Posterior vena cava (tissue), 2 donors: Measurements from ENCODE around the gene NT5C1A. TPM values are rescaled to one million over a fixed set of nuclear protein-coding genes. Genes with fewer than 3 reads are reported as not detected.

ENCODE experiments used
- DNase-seq: peaks from one replicate; pipeline ENCODE4 v3.0.0-alpha.2; 2020; ENCODE audit warnings: low spot score
- intact Hi-C, 2 donors: fragments of 100-400 bp; cut with DNase I; formaldehyde crosslinking; loops; one replicate each; pipeline versions ENCODE4 v1.14.1 to v1.14.2; 2022 to 2023
- total RNA-seq, 2 donors: library from RNA; stranded (reverse); fragmentation: NEBNext Ultra II Directional; extraction: Animal tissue kit (Norgen Biotek cat#: 25700); gene quantifications; one replicate each; pipeline ENCODE4 v1.2.1, GENCODE V29; 2021
- donor health status: DM: yes; HTN: yes; CAD: no.
- donor health status: DM: yes; HTN: yes; CAD: no.

The NT5C1A gene
- total RNA-seq, 2 donors from 2014 or later = 0.71 to 1.1 TPM

GRCh38 chr1:39691383-39692151 is 19.7 kb upstream of the NT5C1A start, which contains the start of gene HPCAL4:
Gene HPCAL4, minus strand, starts transcription at chr1:39691433. Its CDS starts 6,830 bp downstream, at chr1:39684603.
- intact Hi-C loops = no loop called here
- DNase-seq = peak; percentile 94

GRCh38 chr1:39690794-39691382 is 19.0 kb upstream of the NT5C1A start:
- no peak for DNase-seq
- intact Hi-C loops = no loop called here

GRCh38 chr1:39690225-39690624 is 18.3 kb upstream of the NT5C1A start:
- peak; percentile 34 for DNase-seq
- intact Hi-C loops = no loop called here

GRCh38 chr1:39689635-39690034 is 17.7 kb upstream of the NT5C1A start:
- intact Hi-C loops = no loop called here

DNA sequence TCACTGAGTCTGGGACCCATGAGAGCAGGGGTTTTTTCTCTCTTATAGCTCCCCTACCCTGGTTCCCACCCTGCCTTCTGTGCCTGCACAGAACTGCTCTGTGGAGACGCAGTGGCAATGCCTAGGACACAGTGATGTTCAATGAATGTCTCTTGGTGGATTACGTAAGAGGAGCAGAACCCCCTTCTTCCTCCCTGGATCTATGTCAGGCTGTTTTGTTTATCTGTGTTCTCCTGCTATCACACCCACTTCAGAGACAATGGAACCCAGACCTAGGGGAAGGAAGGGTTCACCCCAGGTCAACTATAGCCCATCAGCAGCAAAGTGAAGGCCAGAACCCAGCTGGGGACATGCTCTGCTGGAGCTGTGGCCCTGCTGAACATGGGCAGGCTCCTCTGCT is 17.3 kb upstream of the NT5C1A start:
- intact Hi-C loops = no loop called here
- DNase-seq = no peak

More at GRCh38 chr1:39689635-39690034, 17.7 kb upstream of the NT5C1A start:
- DNase-seq = peak; percentile 12

- intact Hi-C loops = no loop called here
- DNase-seq = peak; percentile 48
These were observed 16.8 kb upstream of the NT5C1A start for GRCh38 chr1:39688706-39689105.

DNA sequence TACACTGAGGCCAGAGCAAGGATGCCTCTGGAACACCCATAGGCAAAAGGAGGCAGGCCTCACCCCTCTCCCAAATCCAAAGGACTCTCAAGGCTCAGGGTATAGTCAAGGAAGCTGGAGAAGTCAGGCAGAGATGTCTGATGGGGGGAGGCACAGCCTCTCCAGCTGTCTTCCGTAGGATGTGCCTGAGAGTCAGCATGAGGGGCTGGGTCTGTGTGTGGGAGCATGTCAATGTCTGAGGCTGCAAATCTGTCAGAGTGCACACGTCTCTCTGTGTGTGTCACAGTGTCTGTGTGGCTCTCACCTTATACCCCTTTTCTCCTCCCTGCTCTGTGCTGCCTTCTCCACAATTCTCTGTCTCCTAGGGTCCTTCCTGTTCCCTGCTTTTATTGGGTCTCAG is 15.3 kb upstream of the NT5C1A start:
- DNase-seq = peak; percentile 15
- intact Hi-C loops = no loop called here

DNA sequence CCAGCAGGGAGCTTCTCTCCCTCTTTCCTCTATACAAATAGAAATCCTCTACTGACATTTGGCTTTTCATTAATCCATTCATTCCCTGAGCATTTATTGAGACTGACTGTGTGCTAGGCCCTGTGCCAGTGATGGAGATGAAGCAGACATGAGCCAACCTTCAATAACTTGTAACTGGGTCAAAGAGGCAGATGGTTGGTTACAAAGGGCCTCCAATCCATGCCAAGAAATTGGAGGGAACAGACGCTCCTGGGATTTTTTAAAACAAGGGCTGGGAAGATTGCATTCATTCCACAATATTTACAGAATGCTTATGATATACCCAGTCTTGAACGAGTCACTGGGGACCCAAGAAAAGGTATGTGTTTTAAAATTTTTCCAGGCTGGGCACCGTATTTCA is 13.2 kb upstream of the NT5C1A start:
- intact Hi-C loops = no loop called here

GRCh38 chr1:39684313-39684664 is 12.4 kb upstream of the NT5C1A start:
- intact Hi-C loops = no loop called here
- DNase-seq = no peak

More for the DNA sequence above, 13.2 kb upstream of the NT5C1A start:
- no peak for DNase-seq

- intact Hi-C loops = loop anchor here in 1 of 2 donors (2.0 kb wide), 1 partner anchor 151 kb away; no protein-coding TSS in a partner anchor
- DNase-seq = peak; percentile 82
These were observed 11.8 kb upstream of the NT5C1A start for GRCh38 chr1:39683591-39684312.

- intact Hi-C loops = loop anchor here in 1 of 2 donors (2.0 kb wide), 1 partner anchor 153 kb away; no protein-coding TSS in a partner anchor
- peak; percentile 36 for DNase-seq
These were observed 10.1 kb upstream of the NT5C1A start for GRCh38 chr1:39681999-39682398.

GRCh38 chr1:39681294-39681693 is 9.4 kb upstream of the NT5C1A start:
- intact Hi-C loops = no loop called here
- DNase-seq = no peak

GRCh38 chr1:39680751-39681150 is 8.8 kb upstream of the NT5C1A start:
- intact Hi-C loops = no loop called here
- DNase-seq = peak; percentile 64

GRCh38 chr1:39679821-39680220 is 7.9 kb upstream of the NT5C1A start:
- intact Hi-C loops = no loop called here

DNA sequence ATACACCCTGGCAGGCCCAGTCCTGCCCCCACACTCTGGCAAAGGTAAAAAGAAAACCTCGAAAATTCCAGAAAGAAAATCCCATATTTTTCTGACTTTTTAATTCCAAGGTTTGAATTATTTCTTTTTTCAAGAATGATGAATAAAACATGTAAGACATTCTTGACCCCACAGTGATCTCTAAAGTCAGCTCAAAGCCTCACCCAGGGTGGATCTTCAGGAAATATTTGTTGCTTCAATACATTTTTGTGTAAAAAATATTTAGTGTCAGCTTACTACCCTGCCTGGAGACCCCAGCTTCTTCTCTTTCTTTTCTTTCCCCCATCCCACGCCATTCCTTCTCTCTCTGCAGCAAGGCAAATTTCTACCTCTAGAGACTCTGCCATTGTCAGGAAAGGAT is 7.0 kb upstream of the NT5C1A start:
- intact Hi-C loops = no loop called here
- DNase-seq = no peak

More at GRCh38 chr1:39679821-39680220, 7.9 kb upstream of the NT5C1A start:
- no peak for DNase-seq

- peak; percentile 19 for DNase-seq
- intact Hi-C loops = no loop called here
These were observed 5.7 kb upstream of the NT5C1A start for GRCh38 chr1:39677645-39678044.

DNA sequence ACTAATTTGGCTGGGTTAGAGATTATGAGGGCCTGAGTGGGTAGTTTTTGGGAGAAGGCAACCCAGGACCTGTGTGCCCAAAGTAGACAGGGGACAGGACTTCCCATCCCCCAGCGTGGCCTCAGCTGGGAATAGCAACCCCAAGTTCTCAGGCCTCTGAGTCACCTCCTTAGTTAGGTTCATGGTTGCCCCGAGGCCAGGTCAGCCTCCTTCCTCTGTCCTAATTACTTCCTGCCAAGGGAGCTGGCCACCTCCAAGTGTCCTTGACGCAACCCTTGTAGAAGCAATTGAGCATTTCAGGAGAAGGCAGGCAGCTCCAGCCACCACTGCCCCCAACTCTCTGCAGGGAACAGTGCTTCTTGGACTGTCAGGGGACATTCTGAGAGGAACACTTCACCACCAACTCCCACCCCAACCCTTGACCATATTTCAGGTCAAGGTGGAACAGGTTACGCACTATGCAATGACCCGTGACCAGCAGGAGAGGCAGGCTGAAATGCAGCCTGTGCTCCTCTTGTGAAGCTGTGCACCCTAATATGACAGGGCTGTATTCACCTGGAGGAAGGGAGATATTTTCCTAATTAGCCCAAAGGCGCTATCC is 5.1 kb upstream of the NT5C1A start:
- intact Hi-C loops = no loop called here
- peak; percentile 35 for DNase-seq

DNA sequence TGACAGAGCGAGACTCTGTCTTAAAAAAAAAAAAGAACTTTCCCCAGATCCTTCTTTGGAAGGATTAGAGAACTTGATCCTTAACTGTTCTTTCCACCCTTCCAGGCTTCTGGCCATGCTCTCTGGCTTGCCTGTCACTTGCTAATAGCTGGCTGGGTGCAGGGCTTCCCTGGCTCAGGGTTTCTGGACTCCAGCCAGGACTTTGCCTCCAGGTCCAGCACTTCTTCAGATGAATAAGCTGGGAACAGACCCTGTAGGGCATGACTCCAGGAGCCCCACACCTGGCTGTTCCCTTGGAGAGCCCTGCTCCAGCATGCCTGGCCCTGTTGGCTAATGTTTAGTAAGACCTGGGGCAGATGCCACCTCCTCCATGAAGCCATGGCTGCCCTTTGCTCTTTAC is 3.3 kb upstream of the NT5C1A start:
- no peak for DNase-seq
- intact Hi-C loops = no loop called here

GRCh38 chr1:39673215-39673614 is 1.3 kb upstream of the NT5C1A start:
- intact Hi-C loops = no loop called here
- DNase-seq = no peak

DNA sequence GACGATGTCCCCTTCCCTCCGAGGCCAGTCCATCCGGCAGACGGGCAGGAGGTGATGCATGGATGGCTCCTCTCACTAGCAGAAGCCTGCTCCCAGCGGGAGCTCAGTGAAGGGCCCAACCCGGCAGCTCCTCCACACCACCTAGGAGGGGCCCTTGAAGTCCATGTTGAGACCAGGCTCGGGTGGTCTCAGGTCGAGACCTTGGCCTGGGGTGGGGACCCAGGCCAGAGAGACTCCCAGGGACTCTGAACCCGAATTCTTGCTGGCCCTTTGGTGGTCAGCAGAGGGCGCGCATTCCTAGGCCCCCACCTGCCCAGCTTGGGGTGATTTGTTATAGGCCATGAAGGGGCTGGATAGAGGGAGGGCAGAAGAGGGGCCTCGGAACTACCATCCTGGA is 642 bp upstream of the NT5C1A start:
- DNase-seq = no peak
- intact Hi-C loops = no loop called here
